GM12891 (cell line): ENCODE data around the gene STPG2.
"Not testable (repeated sequence)": the region's sequence is repeated elsewhere in the genome, so short reads cannot be mapped to it uniquely, and the experiment has no call there.

ENCODE experiments used
- DNase-seq: peaks from one replicate; pipeline ENCODE4 v3.0.0; 2011; ENCODE audit warnings: low spot score; ENCODE audit not compliant: insufficient read length
- FAIRE-seq: peaks from 2 replicates; lab custom pipeline; 2011; peaks lifted over from hg19 to GRCh38; lab: Jason Lieb, UNC
- PAX5 ChIP-seq: IDR thresholded peaks from 2 replicates; pipeline ENCODE4 v1.6.1; 2011; ENCODE audit warnings: low read length, moderate library complexity, mild to moderate bottlenecking; ENCODE audit not compliant: insufficient read depth, severe bottlenecking
- POLR2A ChIP-seq: IDR thresholded peaks from 2 replicates; pipeline ENCODE4 v1.6.1; 2011; ENCODE audit warnings: low read depth, low read length, control low read depth
- POLR2AphosphoS5 ChIP-seq: IDR thresholded peaks from 2 replicates; pipeline ENCODE4 v1.6.1; 2011; ENCODE audit warnings: low read depth, low read length, control low read depth
- POU2F2 ChIP-seq: IDR thresholded peaks from 2 replicates; pipeline ENCODE4 v1.6.1; 2011; ENCODE audit warnings: low read depth, mild to moderate bottlenecking, control low read depth, low read length, moderate library complexity
- SPI1 ChIP-seq: IDR thresholded peaks from 2 replicates; pipeline ENCODE4 v1.6.1; 2011; ENCODE audit warnings: low read depth, low read length, control low read depth
- TAF1 ChIP-seq: IDR thresholded peaks from 2 replicates; pipeline ENCODE4 v1.6.1; 2011; ENCODE audit warnings: low read depth, low read length, control low read depth

Gene STPG2

DNA sequence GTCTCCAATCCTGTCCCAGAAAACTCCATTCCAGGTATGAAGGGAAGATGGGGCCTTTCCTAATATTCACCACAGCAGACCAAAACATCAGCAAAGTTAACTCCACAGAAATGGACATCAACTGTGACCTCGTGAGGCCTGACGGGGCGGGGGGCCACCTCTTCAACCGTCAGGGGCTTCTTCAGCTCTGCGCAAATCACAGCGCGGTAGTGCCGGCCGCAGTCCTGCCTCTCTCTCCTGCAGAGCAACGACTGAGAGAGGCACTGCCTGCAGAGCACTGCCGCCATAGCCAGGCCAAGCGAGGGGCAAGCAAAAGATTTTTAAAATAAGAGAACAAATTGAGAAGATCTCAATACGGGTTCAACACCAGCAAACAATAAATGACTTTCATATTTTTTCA is 226.2 kb downstream of the STPG2 start:
- TF ChIP-seq POLR2AphosphoS5 (no peak), POLR2A (no peak), SPI1 (no peak), PAX5 (no peak), TAF1 (no peak), POU2F2 (no peak)
- FAIRE-seq (no peak), DNase-seq (no peak)

GRCh38 chr4:97912156-97912555 is 231.1 kb downstream of the STPG2 start:
- DNase-seq (no peak), FAIRE-seq (no peak)
- no peak for TF ChIP-seq POLR2A
- TF ChIP-seq SPI1: no peak
- TF ChIP-seq TAF1: no peak
- no peak for TF ChIP-seq POU2F2
- no peak for TF ChIP-seq PAX5
- no peak for TF ChIP-seq POLR2AphosphoS5

DNA sequence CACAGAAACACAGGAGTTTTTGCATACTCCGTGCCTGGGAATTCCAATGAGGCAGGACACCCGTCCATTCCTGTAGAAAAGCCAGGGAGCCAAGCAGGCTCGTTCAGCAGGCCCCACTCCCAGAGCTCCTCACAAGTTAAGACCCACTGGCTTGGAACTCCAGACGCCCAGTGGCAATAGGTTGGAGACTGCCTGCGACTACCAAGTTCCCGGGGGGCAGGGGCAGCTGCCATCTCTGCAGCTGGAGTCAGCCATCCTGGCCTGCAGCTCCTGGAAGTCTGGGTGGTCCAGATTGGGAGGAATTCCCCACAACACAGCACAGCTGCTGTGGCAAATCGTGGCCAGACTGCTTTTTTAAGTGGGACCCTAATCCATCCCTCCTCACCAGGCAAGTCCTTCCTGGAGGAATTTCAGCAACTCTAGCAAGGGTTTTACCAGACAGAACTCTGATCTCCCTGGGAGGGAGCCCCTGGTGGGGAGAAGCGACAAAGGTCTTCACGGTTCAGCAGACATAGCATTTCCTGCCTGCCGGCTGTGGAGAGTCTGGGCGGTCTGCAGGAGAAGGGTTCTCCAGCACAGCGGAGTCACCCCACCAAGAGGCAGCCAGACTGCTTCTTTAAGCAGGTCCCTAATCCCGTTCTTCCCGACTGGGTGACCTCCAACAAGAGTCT is 231.9 kb downstream of the STPG2 start:
- FAIRE-seq (no peak), DNase-seq (no peak)
- no peak for TF ChIP-seq SPI1
- TF ChIP-seq TAF1: no peak

- no peak for FAIRE-seq
- no peak for TF ChIP-seq PAX5
- no peak for TF ChIP-seq SPI1
- TF ChIP-seq TAF1: no peak
- no peak for TF ChIP-seq POU2F2
- no peak for TF ChIP-seq POLR2AphosphoS5
- no peak for TF ChIP-seq POLR2A
- DNase-seq: no peak
Observed at GRCh38 chr4:97910005-97910404, 233.3 kb downstream of the STPG2 start.

- not testable (repeated sequence) for FAIRE-seq, DNase-seq
Observed at GRCh38 chr4:97903436-97904189, 239.7 kb downstream of the STPG2 start.

DNA sequence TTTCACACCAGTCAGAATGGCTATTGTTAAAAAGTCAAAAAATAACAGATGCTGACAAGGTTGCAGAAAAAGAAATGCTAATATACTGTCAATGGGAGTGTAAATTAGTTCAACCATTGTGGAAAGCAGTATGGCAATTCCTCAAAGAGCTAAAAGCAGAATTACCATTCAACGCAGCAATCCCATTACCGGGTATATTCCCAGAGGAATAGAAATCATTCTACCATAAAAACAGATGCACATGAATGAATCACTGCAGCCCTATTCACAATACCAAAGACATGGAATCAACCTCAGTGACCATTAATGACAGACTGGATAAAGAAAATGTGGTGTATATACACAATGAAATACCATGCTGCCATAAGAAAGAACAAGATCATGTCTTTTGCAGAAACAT is 243.0 kb downstream of the STPG2 start:
- DNase-seq (no peak), FAIRE-seq (no peak)
- TF ChIP-seq POU2F2 (no peak), TAF1 (no peak), POLR2AphosphoS5 (no peak), POLR2A (no peak), SPI1 (no peak), PAX5 (no peak)

- TF ChIP-seq POLR2A (no peak), SPI1 (no peak)
- DNase-seq (no peak), FAIRE-seq (no peak)
Observed at GRCh38 chr4:97892592-97893266, 250.5 kb downstream of the STPG2 start.

DNA sequence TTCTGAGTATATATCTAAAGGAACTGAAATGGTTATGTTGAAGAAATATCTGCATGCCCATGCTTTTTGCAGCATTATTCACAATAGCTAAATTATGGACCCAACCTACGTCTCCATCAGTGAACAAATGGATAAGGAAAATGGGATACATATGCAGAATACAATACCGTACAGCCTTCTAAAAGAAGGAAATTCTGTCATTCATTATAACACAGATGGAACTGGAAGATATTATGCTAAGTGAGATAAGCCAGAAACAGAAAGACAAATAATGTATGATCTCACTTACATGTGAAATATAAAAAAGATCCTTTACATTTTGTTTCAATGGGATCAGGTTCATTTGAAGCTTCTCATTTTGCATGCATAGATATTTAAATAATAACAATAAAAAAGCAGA is 263.3 kb downstream of the STPG2 start:
- FAIRE-seq (no peak), DNase-seq (no peak)
- TF ChIP-seq SPI1: no peak
- TF ChIP-seq PAX5: no peak
- no peak for TF ChIP-seq TAF1
- no peak for TF ChIP-seq POLR2A

GRCh38 chr4:97868097-97868496 is 275.2 kb downstream of the STPG2 start:
- TF ChIP-seq POU2F2: no peak
- no peak for TF ChIP-seq POLR2A
- no peak for TF ChIP-seq SPI1
- TF ChIP-seq POLR2AphosphoS5: no peak
- no peak for TF ChIP-seq TAF1
- no peak for TF ChIP-seq PAX5
- FAIRE-seq (no peak), DNase-seq (no peak)

DNA sequence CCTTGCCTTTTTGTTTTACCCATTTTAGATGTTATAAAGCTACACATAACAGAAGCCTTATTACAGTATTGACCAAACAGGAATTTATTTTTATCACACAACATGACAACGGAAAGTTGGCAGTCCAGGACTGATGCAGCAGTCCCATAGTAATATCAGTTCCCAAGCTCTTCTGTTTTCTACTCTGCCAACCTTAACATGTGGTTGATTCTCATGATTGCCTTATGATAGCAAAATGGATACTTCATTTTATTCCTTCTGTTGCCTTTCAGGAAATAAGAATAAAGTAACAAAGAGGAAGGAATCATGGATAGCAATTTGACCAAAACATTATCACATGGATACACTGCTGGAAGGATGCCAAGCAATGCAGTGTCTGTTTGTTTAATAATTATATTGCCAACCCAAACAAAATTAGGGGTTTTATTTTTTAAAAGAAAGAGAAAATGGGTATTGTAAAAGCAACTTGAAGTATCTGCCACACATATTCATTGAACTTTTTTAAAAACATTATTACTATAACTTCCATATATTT is 275.7 kb downstream of the STPG2 start:
- DNase-seq (no peak), FAIRE-seq (no peak)
- TF ChIP-seq POU2F2 (no peak), PAX5 (no peak), SPI1 (no peak), POLR2A (no peak), TAF1 (no peak), POLR2AphosphoS5 (no peak)
